MM.1S (cell line): ENCODE data around the gene FKBP15.
A peak's percentile ranks its signal among the peaks of the same experiment; 100 is the strongest.

Source experiments
- DNase-seq: peaks from one replicate; pipeline ENCODE4 v3.0.0-alpha.2; 2015
- H2AFZ ChIP-seq: fragments of 300-600 bp; sonication (generic); 2 replicates; pipeline ENCODE4 v1.6.0; 2016; ENCODE audit warnings: antibody characterized with exemption, low read length
- H3F3A ChIP-seq: fragments of 300-600 bp; sonication (generic); 2 replicates; pipeline ENCODE4 v1.6.1; 2016; ENCODE audit warnings: mild to moderate bottlenecking, antibody characterized with exemption, low read length, moderate library complexity, mixed read lengths; ENCODE audit not compliant: insufficient read depth
- H3K27ac ChIP-seq: fragments of 300-600 bp; sonication (generic); 2 replicates; pipeline ENCODE4 v1.5.1; 2016; ENCODE audit warnings: mild to moderate bottlenecking, low read length
- H3K27me3 ChIP-seq: fragments of 300-600 bp; sonication (generic); replicated peaks from 2 replicates; pipeline ENCODE4 v1.6.0; 2016; ENCODE audit warnings: low read length; ENCODE audit not compliant: insufficient read depth
- H3K36me3 ChIP-seq: fragments of 300-600 bp; sonication (generic); replicated peaks from 2 replicates; pipeline ENCODE4 v1.6.1; 2016; ENCODE audit warnings: mild to moderate bottlenecking, low read length, mixed read lengths; ENCODE audit not compliant: insufficient read depth
- H3K4me1 ChIP-seq: fragments of 300-600 bp; sonication (generic); 2 replicates; pipeline ENCODE4 v1.6.1; 2016; ENCODE audit warnings: low read length, mixed read lengths
- H3K4me2 ChIP-seq: fragments of 300-600 bp; sonication (generic); 2 replicates; pipeline ENCODE4 v1.6.0; 2016; ENCODE audit warnings: low read depth, low read length
- H3K4me3 ChIP-seq: fragments of 300-600 bp; sonication (generic); 2 replicates; pipeline ENCODE4 v1.5.1; 2016; ENCODE audit warnings: low read length, mixed read lengths
- H3K79me2 ChIP-seq: fragments of 300-600 bp; sonication (generic); 2 replicates; pipeline ENCODE4 v1.6.1; 2016; ENCODE audit warnings: mixed run types, low read length, mixed read lengths
- H3K9ac ChIP-seq: fragments of 300-600 bp; sonication (generic); 2 replicates; pipeline ENCODE4 v1.6.1; 2016; ENCODE audit warnings: low read length, mixed read lengths
- H3K9me2 ChIP-seq: fragments of 300-600 bp; sonication (generic); replicated peaks from 2 replicates; pipeline ENCODE4 v1.6.1; 2016; ENCODE audit warnings: mild to moderate bottlenecking, low read length, mixed read lengths; ENCODE audit not compliant: insufficient read depth
- H3K9me3 ChIP-seq: fragments of 300-600 bp; sonication (generic); replicated peaks from 2 replicates; pipeline ENCODE4 v1.6.1; 2016; ENCODE audit warnings: mild to moderate bottlenecking, low read length, mixed read lengths; ENCODE audit not compliant: insufficient read depth
- H4K20me1 ChIP-seq: fragments of 300-600 bp; sonication (generic); 2 replicates; pipeline ENCODE4 v1.6.1; 2016; ENCODE audit warnings: mild to moderate bottlenecking, low read length, moderate library complexity, mixed read lengths; ENCODE audit not compliant: insufficient read depth
- CTCF ChIP-seq: fragments of 300-600 bp; sonication (generic); IDR thresholded peaks from 2 replicates; pipeline ENCODE4 v1.5.1; 2016; ENCODE audit warnings: antibody characterized with exemption, low read length, mixed read lengths
- EZH2 ChIP-seq: fragments of 300-600 bp; sonication (generic); optimal IDR thresholded peaks from 2 replicates; pipeline ENCODE3; 2017; ENCODE audit warnings: low read depth, mild to moderate bottlenecking, antibody characterized with exemption, low read length, mixed read lengths
- EZH2phosphoT487 ChIP-seq: fragments of 300-600 bp; sonication (generic); IDR thresholded peaks from 2 replicates; pipeline ENCODE4 v1.6.1; 2018; ENCODE audit warnings: antibody characterized with exemption, low read length

The FKBP15 gene

GRCh38 chr9:113153599-113153998 lies 67.5 kb downstream of the FKBP15 start:
- no peaks in the 10 kb centered on the region for H3K36me3 ChIP-seq
- H3K4me2 ChIP-seq, result no peak overlapping the region
- H3K4me1 ChIP-seq, result no peaks in the 10 kb centered on the region
- no peak overlapping the region for H2AFZ ChIP-seq
- no peaks in the 10 kb centered on the region for H3K9me3 ChIP-seq
- no peak overlapping the region for H3K4me3 ChIP-seq
- no peaks in the 10 kb centered on the region for H3K9me2 ChIP-seq
- no peaks in the 10 kb centered on the region for H4K20me1 ChIP-seq
- no peak overlapping the region for H3K27ac ChIP-seq
- H3F3A ChIP-seq, result peaks cover 4% of the 10 kb centered on the region; the same call in 1 of the 2 replicates
- DNase-seq, result no peak
- no peak overlapping the region for H3K9ac ChIP-seq
- no peak for TF ChIP-seq EZH2phosphoT487
- TF ChIP-seq CTCF, result no peak
- H3K27me3 ChIP-seq, result no peaks in the 10 kb centered on the region
- no peaks in the 10 kb centered on the region for H3K79me2 ChIP-seq

- TF ChIP-seq CTCF, result no peak
- TF ChIP-seq EZH2, result no peak
- no peak for TF ChIP-seq EZH2phosphoT487
- H3K4me1 ChIP-seq, result no peaks in the 10 kb centered on the region
- H3K4me2 ChIP-seq, result no peak overlapping the region
- no peak overlapping the region for H3K9ac ChIP-seq
- H3K9me3 ChIP-seq, result no peaks in the 10 kb centered on the region
- H2AFZ ChIP-seq, result no peak overlapping the region
- no peak overlapping the region for H3K4me3 ChIP-seq
- no peak for DNase-seq
- no peaks in the 10 kb centered on the region for H3K9me2 ChIP-seq
- no peaks in the 10 kb centered on the region for H3K36me3 ChIP-seq
- no peak overlapping the region for H3K27ac ChIP-seq
- no peaks in the 10 kb centered on the region for H3K79me2 ChIP-seq
- H3F3A ChIP-seq, result peaks cover 4% of the 10 kb centered on the region; the same call in 1 of the 2 replicates
- no peaks in the 10 kb centered on the region for H3K27me3 ChIP-seq
- no peaks in the 10 kb centered on the region for H4K20me1 ChIP-seq
Measured at GRCh38 chr9:113152699-113153098, 68.4 kb downstream of the FKBP15 start.

GRCh38 chr9:113151696-113152630 lies 69.1 kb downstream of the FKBP15 start:
- H3K36me3 ChIP-seq, result no peaks in the 10 kb centered on the region
- peak overlapping the region; percentile 85 for H3K4me3 ChIP-seq
- H3F3A ChIP-seq, result peaks cover 4% of the 10 kb centered on the region; the same call in 1 of the 2 replicates
- no peaks in the 10 kb centered on the region for H4K20me1 ChIP-seq
- H3K27ac ChIP-seq, result no peak overlapping the region
- TF ChIP-seq CTCF (no peak), EZH2 (no peak), EZH2phosphoT487 (no peak)
- no peak overlapping the region for H3K9ac ChIP-seq
- no peaks in the 10 kb centered on the region for H3K4me1 ChIP-seq
- H3K9me3 ChIP-seq, result no peaks in the 10 kb centered on the region
- no peaks in the 10 kb centered on the region for H3K9me2 ChIP-seq
- H3K79me2 ChIP-seq, result no peaks in the 10 kb centered on the region
- no peak overlapping the region for H2AFZ ChIP-seq
- DNase-seq, result no peak
- no peaks in the 10 kb centered on the region for H3K27me3 ChIP-seq
- peak overlapping the region; percentile 83 for H3K4me2 ChIP-seq
